D341Med (cell line): ENCODE results near the gene FKBP1B.
"Not testable (repeated sequence)": the region's sequence is repeated elsewhere in the genome, so short reads cannot be mapped to it uniquely, and the experiment has no call there.

Experiments used
- DNase-seq: peaks from one replicate; pipeline ENCODE4 v3.0.0; 2012; ENCODE audit warnings: low spot score

The FKBP1B gene

DNA sequence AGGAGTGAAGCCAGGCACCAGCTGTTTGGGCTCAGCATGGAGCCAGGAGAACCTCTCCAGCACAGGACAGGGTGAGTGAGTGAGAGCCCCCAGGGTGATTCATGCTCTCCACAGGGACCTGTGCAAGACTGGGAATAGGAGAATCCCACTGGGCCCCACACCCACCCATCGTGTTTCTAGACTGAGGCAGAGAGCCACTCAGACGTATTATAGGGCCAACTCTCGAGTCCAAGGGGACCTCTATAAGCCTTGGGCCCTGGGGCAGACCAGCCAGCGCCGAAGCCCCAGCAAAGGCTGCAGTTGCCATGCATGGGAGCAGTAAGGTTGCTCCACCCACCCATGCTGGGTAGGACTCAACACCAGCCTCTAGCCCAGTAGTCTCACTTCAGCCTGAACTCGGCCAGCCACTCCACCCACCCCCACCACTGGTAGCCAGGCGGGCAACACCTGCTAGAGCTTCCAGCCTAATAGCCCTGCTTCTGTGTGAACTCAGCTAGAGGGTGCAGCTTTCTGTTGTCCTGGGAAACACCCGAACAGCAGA is 54.6 kb downstream of the FKBP1B start:
- no peak for DNase-seq

GRCh38 chr2:24104906-24105305 is 55.4 kb downstream of the FKBP1B start:
- DNase-seq: no peak

GRCh38 chr2:24105816-24106215 is 56.3 kb downstream of the FKBP1B start:
- no peak for DNase-seq

- DNase-seq: no peak
These were observed 57.2 kb downstream of the FKBP1B start for GRCh38 chr2:24106786-24107185.

- DNase-seq: no peak
These were observed 57.8 kb downstream of the FKBP1B start for GRCh38 chr2:24107336-24107735.

DNA sequence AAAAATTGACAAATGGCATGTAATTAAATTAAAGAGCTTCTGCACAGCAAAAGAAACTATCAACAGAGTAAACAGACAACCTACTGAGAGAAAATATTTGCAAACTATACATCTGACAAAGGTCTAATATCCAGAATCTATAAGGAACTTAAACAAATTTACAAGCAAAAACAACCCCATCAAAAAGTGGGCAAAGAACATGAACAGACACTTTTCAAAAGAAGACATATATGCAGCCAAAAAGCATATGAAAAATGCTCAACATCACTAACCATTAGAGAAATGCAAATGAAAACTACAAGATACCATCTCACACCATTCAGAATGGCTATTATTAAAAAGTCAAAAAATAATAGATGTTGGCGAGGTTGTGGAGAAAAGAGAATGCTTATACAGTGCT is 59.9 kb downstream of the FKBP1B start:
- DNase-seq: not testable (repeated sequence)

DNA sequence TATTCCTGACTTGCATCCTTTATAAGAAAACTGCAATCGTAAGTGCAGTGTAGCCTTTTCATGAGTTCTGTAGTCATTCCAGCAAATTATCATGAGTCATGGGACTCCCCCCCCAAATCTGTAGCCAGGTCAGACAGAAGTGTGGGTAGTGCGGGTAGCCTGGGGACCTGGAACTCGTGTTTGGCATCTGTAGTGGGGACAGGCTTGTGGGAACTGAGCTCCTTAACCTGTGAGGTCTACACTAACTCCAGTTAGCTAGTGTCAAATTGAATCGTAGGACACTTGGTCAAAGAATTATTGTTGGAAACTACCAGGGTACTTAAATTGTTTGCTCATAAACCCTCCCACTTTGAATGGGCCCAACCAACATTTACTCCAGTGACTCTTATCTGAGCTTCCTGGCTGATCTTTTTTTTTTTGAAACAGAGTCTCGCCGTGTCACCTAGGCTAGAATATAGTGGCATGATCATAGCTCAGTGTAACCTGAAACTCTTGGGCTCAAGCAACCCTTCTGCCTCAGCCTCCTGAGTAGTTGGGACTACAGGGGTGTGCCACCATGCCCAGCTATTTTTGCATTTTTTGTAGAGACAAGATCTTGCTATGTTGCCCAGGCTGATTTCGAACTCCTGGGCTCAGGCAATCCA is 61.2 kb downstream of the FKBP1B start:
- no peak for DNase-seq

GRCh38 chr2:24111407-24111901 is 61.9 kb downstream of the FKBP1B start:
- no peak for DNase-seq
